Central memory CD8-positive, alpha-beta T cell (primary cell): ENCODE measurements around the gene CD247.

Experiments
- ATAC-seq: fragments of 150-1000 bp; cut with Tn5 transposase; replicated peaks from 2 replicates; pipeline ENCODE4 v1.10.0; 2022; ENCODE audit warnings: mild to moderate bottlenecking, moderate FRiP score, moderate number of reproducible peaks; ENCODE audit not compliant: poor library complexity, severe bottlenecking; ENCODE audit errors: extremely low read depth
- DNase-seq, 2 donors: peaks; one replicate each; pipeline ENCODE4 v3.0.0; 2021; ENCODE audit warnings: low spot score in 2 of 2
- H3K27ac Mint-ChIP-seq: one replicate; pipeline ENCODE4 v1.8.0; 2022; ENCODE audit warnings: low read depth, mild to moderate bottlenecking, moderate library complexity, mixed read lengths
- H3K27me3 Mint-ChIP-seq: one replicate; pipeline ENCODE4 v1.8.0; 2022; ENCODE audit warnings: mixed read lengths
- H3K36me3 Mint-ChIP-seq: one replicate; pipeline ENCODE4 v1.8.0; 2022; ENCODE audit warnings: mild to moderate bottlenecking, moderate library complexity, mixed read lengths; ENCODE audit not compliant: insufficient read depth
- H3K4me1 Mint-ChIP-seq: one replicate; pipeline ENCODE4 v1.8.0; 2022; ENCODE audit warnings: mixed read lengths
- H3K4me3 Mint-ChIP-seq: one replicate; pipeline ENCODE4 v1.8.0; 2022; ENCODE audit warnings: mild to moderate bottlenecking, moderate library complexity, mixed read lengths
- H3K9me3 Mint-ChIP-seq: one replicate; pipeline ENCODE4 v1.8.0; 2022; ENCODE audit warnings: mixed read lengths

CD247 gene

DNA sequence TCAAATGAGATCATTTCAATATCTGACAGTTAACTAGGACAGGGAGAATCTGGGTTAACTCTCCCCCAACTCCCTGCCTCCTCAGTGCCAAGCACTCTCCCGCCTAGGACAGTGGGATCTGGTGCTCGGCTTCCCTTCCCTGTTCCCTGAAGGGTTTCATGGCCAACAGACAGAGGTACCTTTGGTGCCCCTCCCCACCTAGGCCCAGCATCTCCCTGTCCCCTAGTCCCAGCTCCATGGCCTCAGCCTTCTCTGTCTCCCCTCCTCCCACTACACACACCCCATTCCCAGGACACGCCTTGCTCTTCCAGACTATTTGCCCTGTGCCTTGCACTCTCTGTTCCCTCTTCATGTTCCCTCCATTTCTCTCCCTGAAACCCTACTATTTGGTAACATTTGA, 77.1 kb downstream of the CD247 start:
- no peaks in the 10 kb centered on the region for H3K9me3 Mint-ChIP-seq

DNA sequence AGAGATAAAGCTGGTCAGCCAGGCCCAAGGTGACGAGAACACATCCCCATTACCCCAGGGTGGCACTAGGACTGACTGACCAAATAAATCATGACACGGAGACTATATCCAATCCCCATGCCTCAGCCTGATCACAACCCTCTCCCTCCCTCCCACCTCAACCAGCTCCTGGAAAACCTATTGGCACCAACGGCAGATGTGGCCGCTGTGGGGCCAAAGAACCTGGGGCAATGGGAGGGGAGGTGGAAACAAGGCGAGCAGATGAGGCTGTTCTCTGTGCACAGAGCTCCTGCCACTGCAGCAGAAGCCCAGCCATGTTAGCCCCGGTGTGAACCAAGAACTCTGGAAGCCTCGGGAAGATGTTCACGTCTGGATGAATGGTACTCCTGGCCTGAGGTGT, 77.6 kb downstream of the CD247 start:
- ATAC-seq = no peak
- Mint-ChIP-seq H3K9me3 (no peaks in the 10 kb centered on the region), H3K4me1 (peaks cover 71% of the 10 kb centered on the region), H3K27me3 (no peaks in the 10 kb centered on the region), H3K4me3 (no peak overlapping the region), H3K36me3 (peaks cover 40% of the 10 kb centered on the region), H3K27ac (peak overlapping the region; percentile 83)
- DNase-seq = no peak

More for the DNA sequence above, 77.1 kb downstream of the CD247 start:
- Mint-ChIP-seq H3K27me3 (no peaks in the 10 kb centered on the region), H3K27ac (peak overlapping the region; percentile 83), H3K4me3 (no peak overlapping the region), H3K36me3 (peaks cover 41% of the 10 kb centered on the region), H3K4me1 (peaks cover 71% of the 10 kb centered on the region)
- DNase-seq = no peak
- no peak for ATAC-seq

DNA sequence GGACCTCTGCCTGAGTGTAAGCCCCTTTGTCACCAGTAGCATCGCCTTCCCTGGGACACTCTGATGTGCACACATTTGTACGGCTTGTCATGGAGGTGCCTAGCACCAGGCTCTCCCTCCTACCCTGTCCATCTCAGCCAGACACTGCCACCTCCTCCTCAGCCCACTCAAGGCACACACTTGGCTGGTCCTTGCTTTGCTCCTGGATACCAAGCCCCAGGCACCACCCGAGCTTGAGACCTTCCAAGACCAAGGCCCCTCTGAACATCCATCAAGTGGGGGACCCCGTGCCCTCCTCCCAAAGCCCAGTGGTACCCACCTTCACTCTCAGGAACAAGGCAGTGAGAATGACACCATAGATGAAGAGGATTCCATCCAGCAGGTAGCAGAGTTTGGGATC, 78.0 kb downstream of the CD247 start:
- Mint-ChIP-seq H3K36me3 (peaks cover 41% of the 10 kb centered on the region), H3K4me3 (peak overlapping the region; percentile 29), H3K27ac (peak overlapping the region; percentile 83), H3K27me3 (no peaks in the 10 kb centered on the region), H3K9me3 (no peaks in the 10 kb centered on the region), H3K4me1 (peaks cover 71% of the 10 kb centered on the region)
- ATAC-seq = no peak
- no peak for DNase-seq

DNA sequence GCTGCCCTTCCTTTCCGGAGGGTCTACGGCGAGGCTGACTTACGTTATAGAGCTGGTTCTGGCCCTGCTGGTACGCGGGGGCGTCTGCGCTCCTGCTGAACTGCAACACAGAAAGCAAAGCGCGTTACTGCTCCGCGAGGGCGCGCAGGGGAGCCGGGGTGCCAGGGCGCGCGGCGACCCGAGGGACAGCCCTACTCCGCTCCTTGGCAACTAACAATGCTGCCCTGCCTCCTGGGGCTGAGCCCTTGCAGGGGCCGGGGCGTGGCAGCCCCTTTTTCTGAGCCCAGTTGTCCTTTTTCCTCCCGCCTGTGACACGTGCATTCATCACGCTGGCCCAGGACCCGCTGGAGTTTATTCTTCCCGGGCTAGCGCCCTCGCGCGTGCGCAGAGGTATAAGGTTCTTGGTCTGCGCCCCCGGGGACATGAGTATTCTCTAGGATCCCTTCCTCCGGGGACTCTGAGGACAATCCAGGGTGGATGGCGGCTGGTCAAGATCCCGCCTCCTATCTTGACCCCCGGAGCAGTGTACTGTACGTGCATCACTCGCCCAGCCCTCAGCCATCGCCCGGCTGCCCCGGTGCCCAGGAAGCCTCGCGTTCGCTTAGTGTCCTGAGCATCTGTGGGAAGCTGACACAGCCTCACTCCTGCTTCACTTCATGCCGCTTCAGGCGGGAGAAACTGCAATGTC, 78.9 kb downstream of the CD247 start:
- peaks cover 43% of the 10 kb centered on the region for H3K36me3 Mint-ChIP-seq
- H3K27me3 Mint-ChIP-seq = no peaks in the 10 kb centered on the region
- H3K9me3 Mint-ChIP-seq = no peaks in the 10 kb centered on the region
- peak overlapping the region; percentile 92 for H3K27ac Mint-ChIP-seq
- ATAC-seq = no peak
- no peak for DNase-seq
- H3K4me3 Mint-ChIP-seq = peak overlapping the region; percentile 23
- peaks cover 74% of the 10 kb centered on the region for H3K4me1 Mint-ChIP-seq

DNA sequence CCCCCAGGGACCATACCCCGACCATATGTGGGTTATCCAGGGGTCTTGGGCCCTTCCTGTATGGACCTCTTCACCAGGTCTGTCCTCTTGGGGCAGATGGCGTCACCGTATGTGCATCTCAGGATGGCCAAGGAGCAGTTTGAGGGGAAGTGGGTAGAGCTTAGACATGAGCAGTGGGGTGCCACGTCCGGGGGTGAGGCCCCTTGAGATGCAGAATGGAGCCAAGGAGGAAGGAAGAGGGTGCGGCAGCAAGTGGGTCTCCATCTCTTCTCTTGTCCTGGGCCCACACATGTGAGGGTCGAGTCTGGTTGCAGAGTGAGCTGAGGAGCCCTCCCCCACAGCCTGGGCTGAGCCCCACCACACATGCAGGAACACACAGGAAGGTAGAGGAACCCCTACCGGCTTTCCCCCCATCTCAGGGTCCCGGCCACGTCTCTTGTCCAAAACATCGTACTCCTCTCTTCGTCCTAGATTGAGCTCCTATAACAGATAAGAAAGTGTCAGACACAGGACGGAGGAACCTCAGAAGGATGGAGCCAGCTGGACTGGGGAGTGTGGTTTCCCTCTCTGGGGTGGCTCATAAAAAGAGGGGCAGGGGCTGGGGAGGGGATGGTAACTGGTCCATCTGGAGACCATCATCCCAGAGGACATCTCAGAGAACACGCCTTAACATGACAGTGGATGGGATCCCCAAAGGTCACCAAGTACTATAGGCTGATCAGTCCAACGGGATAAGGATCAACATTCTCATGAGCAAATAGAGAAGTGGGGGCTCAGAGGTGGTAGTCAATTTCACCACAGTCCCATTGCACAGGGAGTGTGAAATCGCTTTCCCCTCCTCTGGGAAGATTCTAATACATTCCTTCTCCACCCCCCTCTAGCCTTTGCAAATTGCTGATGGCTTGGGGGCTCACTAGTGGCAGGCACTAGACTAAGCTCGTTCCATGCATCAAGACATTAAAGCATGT, 79.9 kb downstream of the CD247 start:
- ATAC-seq (peak; percentile 47), DNase-seq (no peak)
- Mint-ChIP-seq H3K9me3 (no peaks in the 10 kb centered on the region), H3K27me3 (no peaks in the 10 kb centered on the region), H3K27ac (peak overlapping the region; percentile 92), H3K4me3 (peak overlapping the region; percentile 66), H3K4me1 (peaks cover 69% of the 10 kb centered on the region), H3K36me3 (peaks cover 42% of the 10 kb centered on the region)

DNA sequence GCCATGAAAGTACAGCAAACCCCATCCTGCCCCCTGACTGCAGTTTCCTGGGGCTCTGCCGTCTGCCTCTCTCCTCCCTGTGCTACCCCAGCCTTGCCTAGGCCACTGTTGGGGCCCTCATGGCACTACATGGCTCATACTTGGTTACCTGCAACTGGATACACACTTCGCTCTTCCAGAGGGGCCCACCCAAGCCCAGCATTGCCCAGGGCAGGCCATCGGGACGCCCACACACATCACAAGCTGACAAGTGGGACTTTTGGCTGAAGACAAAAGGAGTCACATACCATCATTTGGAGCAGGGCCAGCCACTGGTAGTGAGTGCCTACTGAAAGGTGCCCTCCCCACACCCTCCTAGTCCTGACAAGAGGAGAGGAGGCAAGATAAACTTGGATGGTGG, 82.8 kb downstream of the CD247 start:
- H3K27ac Mint-ChIP-seq = peak overlapping the region; percentile 92
- H3K36me3 Mint-ChIP-seq = peaks cover 52% of the 10 kb centered on the region
- no peak overlapping the region for H3K4me3 Mint-ChIP-seq
- H3K9me3 Mint-ChIP-seq = no peaks in the 10 kb centered on the region
- no peak for ATAC-seq
- H3K4me1 Mint-ChIP-seq = peaks cover 57% of the 10 kb centered on the region
- no peak for DNase-seq
- no peaks in the 10 kb centered on the region for H3K27me3 Mint-ChIP-seq

DNA sequence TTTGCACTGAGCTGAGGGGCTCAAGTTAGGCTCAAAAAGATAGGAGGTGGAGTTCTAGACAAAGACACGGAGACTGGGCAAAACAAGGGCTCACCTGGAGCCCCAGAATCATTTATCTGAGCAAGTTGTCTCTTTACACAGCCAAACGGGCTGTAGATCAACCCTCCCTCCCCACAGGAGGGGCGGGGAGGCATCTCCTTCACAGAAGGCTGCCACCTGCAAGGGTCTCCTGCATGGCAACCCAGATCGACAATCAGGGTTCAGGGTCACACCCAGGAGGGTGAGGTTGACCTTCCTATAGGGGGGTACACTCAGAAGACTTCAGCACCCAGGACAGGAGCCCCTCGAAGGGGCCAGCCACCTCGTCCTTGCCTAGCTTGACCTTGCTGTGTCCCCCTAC, 84.0 kb downstream of the CD247 start:
- no peak overlapping the region for H3K4me3 Mint-ChIP-seq
- no peak for DNase-seq
- no peaks in the 10 kb centered on the region for H3K9me3 Mint-ChIP-seq
- no peaks in the 10 kb centered on the region for H3K27me3 Mint-ChIP-seq
- no peak overlapping the region for H3K27ac Mint-ChIP-seq
- ATAC-seq = no peak
- H3K36me3 Mint-ChIP-seq = peaks cover 45% of the 10 kb centered on the region
- peaks cover 56% of the 10 kb centered on the region for H3K4me1 Mint-ChIP-seq

DNA sequence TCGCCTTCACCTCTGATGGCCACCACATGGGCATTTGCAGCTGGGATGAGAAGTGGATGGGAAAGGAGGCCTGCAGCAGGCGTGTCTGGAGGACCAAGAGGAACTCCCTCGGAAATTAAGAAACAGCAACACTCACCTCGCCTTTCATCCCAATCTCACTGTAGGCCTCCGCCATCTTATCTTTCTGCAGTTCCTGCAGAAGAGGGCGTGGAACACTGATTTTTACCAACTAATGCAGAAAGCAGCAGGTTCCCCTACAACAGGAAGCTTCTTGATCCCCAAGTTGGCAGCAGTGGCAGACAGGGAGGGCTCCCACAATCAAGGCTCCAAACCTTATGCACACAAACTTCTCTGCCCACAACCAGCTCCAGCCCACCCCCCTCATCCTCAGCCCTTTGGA, 84.4 kb downstream of the CD247 start:
- peaks cover 46% of the 10 kb centered on the region for H3K36me3 Mint-ChIP-seq
- H3K9me3 Mint-ChIP-seq = no peaks in the 10 kb centered on the region
- H3K27me3 Mint-ChIP-seq = no peaks in the 10 kb centered on the region
- ATAC-seq (no peak), DNase-seq (no peak)
- peak overlapping the region; percentile 32 for H3K4me3 Mint-ChIP-seq
- H3K4me1 Mint-ChIP-seq = peaks cover 54% of the 10 kb centered on the region
- H3K27ac Mint-ChIP-seq = peak overlapping the region; percentile 49

DNA sequence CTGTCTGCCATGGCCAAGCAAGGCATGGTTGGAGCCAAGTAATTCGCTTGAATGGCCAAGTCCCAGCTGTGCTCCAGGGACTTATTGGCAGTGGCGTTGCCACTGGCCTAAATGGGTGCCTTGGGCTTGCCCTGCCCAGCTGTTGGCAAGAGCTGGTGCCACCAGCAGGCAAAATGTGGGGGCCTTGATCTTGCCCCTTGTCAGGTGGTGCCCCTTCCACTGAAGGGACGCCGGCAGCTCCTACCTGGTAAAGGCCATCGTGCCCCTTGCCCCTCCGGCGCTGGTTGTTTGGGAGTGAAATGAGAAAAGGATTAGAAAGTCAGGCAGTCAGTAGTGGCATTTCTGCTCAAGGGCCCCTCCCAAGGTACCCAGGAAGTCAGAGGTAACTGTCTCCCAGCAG, 85.5 kb downstream of the CD247 start:
- H3K27ac Mint-ChIP-seq = peak overlapping the region; percentile 88
- DNase-seq (no peak), ATAC-seq (no peak)
- H3K27me3 Mint-ChIP-seq = no peaks in the 10 kb centered on the region
- H3K9me3 Mint-ChIP-seq = no peaks in the 10 kb centered on the region
- H3K4me3 Mint-ChIP-seq = no peak overlapping the region
- peaks cover 43% of the 10 kb centered on the region for H3K4me1 Mint-ChIP-seq
- H3K36me3 Mint-ChIP-seq = peaks cover 40% of the 10 kb centered on the region

DNA sequence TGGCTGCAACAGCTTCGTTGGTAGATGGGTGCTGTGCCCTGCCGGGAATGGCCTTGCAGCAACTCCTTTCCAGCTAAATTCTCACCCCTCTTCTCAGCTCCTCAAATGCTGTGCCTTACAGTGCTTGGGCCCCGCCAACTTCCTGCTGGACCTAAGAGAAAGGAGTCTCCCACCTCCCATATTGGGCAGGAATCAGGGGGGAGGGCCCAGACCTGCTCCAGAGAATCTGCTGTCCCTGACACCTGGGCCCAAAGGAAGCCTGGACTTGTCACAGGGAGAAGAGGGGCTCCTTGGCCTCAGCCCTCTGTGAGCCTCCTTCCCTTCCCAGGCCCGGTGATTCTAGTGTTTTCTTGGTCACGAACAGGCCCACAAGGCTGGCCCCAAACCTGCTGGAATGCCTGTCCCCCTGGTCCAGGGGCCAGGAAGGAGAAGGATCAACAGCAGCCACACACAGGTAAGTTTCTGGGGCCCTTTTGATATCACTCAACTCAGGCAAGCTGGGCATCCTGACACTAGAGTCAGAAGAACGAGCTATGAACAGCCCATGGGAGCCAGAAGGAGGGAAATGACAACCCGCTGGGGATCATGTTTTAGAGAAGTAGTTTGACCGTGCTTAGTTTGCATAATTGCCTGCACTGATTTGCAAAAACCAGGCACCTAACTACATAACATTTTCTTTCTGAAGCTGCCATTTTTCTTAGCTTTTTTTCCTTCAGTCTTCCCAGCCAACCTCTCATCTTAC, 86.2 kb downstream of the CD247 start:
- Mint-ChIP-seq H3K36me3 (peaks cover 36% of the 10 kb centered on the region), H3K4me1 (peaks cover 38% of the 10 kb centered on the region), H3K4me3 (no peak overlapping the region), H3K27ac (peak overlapping the region; percentile 88), H3K9me3 (no peaks in the 10 kb centered on the region), H3K27me3 (no peaks in the 10 kb centered on the region)
- ATAC-seq = no peak
- no peak for DNase-seq

DNA sequence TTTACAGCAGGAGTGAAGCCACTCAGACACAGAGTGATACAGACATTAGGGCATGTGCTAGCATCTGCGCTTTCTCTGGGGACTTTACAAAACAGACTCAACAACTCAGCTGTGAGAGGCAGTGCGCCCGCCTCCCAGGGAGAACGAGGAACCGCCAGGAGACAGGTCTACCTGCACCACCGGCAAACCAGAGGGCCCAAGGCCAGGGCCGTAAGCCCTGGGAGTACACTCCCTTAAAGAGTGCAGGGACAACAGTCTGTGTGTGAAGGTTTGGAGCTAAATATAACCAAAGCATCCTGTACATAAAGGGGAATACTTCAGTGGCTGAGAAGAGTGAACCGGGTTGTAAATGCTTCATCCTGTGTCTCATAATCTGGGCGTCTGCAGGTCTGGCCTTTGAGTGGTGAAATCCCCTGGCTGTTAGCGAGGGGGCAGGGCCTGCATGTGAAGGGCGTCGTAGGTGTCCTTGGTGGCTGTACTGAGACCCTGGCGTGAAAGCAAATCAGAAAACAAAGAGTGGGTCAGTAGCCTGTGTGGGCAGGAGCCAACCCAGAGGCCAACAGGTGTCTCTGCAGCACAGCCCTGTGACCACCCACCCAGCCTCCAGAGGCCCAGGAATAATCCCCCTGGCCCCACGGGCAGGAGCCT, 86.9 kb downstream of the CD247 start:
- DNase-seq (no peak), ATAC-seq (peak; percentile 34)
- Mint-ChIP-seq H3K9me3 (no peaks in the 10 kb centered on the region), H3K27me3 (no peaks in the 10 kb centered on the region), H3K4me1 (peaks cover 32% of the 10 kb centered on the region), H3K27ac (peak overlapping the region; percentile 88), H3K4me3 (no peak overlapping the region), H3K36me3 (peaks cover 29% of the 10 kb centered on the region)

DNA sequence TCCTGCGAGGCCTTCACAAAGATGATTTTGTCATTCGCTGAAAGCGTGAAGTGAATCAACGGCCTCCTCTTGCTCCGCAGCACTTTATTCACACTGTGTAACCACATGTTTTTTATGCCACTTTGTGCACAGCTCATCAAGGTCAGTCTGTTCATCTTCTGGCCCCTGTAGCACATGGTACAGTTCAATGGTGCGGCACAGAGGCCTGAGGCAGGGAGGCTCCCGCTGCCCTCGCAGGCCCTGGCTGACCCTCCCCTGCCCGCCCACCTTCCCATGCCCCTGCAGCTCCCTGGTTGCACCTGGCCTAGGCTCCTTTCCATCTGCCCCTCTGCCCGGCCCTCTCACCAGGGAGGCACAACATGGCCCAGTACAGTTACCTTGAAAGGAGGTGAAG, 87.5 kb downstream of the CD247 start:
- Mint-ChIP-seq H3K36me3 (peaks cover 26% of the 10 kb centered on the region), H3K9me3 (no peaks in the 10 kb centered on the region), H3K27ac (peak overlapping the region; percentile 88), H3K27me3 (no peaks in the 10 kb centered on the region), H3K4me3 (peak overlapping the region; percentile 38), H3K4me1 (peaks cover 27% of the 10 kb centered on the region)
- ATAC-seq (peak; percentile 52), DNase-seq (no peak)
